Endothelial cell of umbilical vein (primary cell): ENCODE data around the gene SNRNP200.

Source experiments
- CTCF ChIP-seq, 2 donors: IDR thresholded peaks; 1 replicate in 1 of 2; 2 replicates in 1 of 2; pipeline ENCODE4 v1.5.1; 2011; ENCODE audit warnings: low read length in 2 of 2, mild to moderate bottlenecking in 2 of 2, moderate library complexity in 2 of 2, control low read depth in 1 of 2, inconsistent platforms in 1 of 2, low read depth in 1 of 2; ENCODE audit not compliant: insufficient read depth in 1 of 2; ENCODE audit errors: extremely low read depth in 1 of 2
- EZH2 ChIP-seq: IDR thresholded peaks from 2 replicates; pipeline ENCODE4 v1.6.1; 2012; ENCODE audit warnings: borderline replicate concordance, low read depth, mild to moderate bottlenecking, moderate library complexity, low read length, inconsistent platforms; ENCODE audit not compliant: severe bottlenecking
- GATA2 ChIP-seq: IDR thresholded peaks from 2 replicates; pipeline ENCODE4 v1.7.0; 2011; ENCODE audit warnings: low read depth, mild to moderate bottlenecking, moderate library complexity, mixed read lengths, low read length; ENCODE audit not compliant: insufficient read length, insufficient read depth
- JUN ChIP-seq: IDR thresholded peaks from 2 replicates; pipeline ENCODE4 v1.6.1; 2011; ENCODE audit warnings: borderline replicate concordance, low read depth; ENCODE audit not compliant: insufficient read length, insufficient read depth
- MAX ChIP-seq: IDR thresholded peaks from 2 replicates; pipeline ENCODE4 v1.6.1; 2011; ENCODE audit not compliant: insufficient read depth, insufficient read length
- POLR2A ChIP-seq: IDR thresholded peaks from 2 replicates; pipeline ENCODE4 v1.6.1; 2012; ENCODE audit warnings: low read depth, mild to moderate bottlenecking, control low read depth, low read length
- POLR2AphosphoS5 ChIP-seq: IDR thresholded peaks from 2 replicates; pipeline ENCODE4 v1.6.1; 2012; ENCODE audit warnings: low read depth, mild to moderate bottlenecking, control low read depth, low read length, moderate library complexity; ENCODE audit not compliant: insufficient read depth

- no peak for TF ChIP-seq MAX
- TF ChIP-seq CTCF (IDR thresholded peaks at IDR 0.05; ENCODE audit: extremely low read depth in 1 of 2, insufficient read depth in 1 of 2, low read depth in 1 of 2, low read length in 2 of 2) = no peak
- no peak for TF ChIP-seq POLR2A
- TF ChIP-seq GATA2 = no peak
- no peak for TF ChIP-seq EZH2
- TF ChIP-seq POLR2AphosphoS5 = no peak
- no peak for TF ChIP-seq JUN
These were observed 36.3 kb upstream of the SNRNP200 start for GRCh38 chr2:96341641-96342040.
